NK-92 treated with Interleukin-12 subunit alpha and Interleukin-12 subunit beta, amount 100 ng/mL, for 24 hours (cell line): ENCODE measurements around the gene CMIP.

Experiments
- DNase-seq: peaks from one replicate; lab custom pipeline; 2025; lab: John Stamatoyannopoulos, UW

CMIP gene

GRCh38 chr16:81624760-81625543 is 180.3 kb downstream of the CMIP start:
- no peak for DNase-seq

GRCh38 chr16:81625544-81626153 is 181.0 kb downstream of the CMIP start:
- DNase-seq: no peak

- no peak for DNase-seq
These were observed 181.6 kb downstream of the CMIP start for GRCh38 chr16:81626181-81626674.

- DNase-seq: no peak
These were observed 182.4 kb downstream of the CMIP start for GRCh38 chr16:81627024-81627423.

GRCh38 chr16:81627729-81628244 is 183.2 kb downstream of the CMIP start:
- no peak for DNase-seq

GRCh38 chr16:81629034-81629802 is 184.6 kb downstream of the CMIP start:
- no peak for DNase-seq

GRCh38 chr16:81629896-81630634 is 185.5 kb downstream of the CMIP start:
- DNase-seq: no peak

- DNase-seq: no peak
These were observed 186.0 kb downstream of the CMIP start for GRCh38 chr16:81630635-81631031.

GRCh38 chr16:81632392-81633146 is 188.0 kb downstream of the CMIP start:
- no peak for DNase-seq

- no peak for DNase-seq
These were observed 188.6 kb downstream of the CMIP start for GRCh38 chr16:81633147-81633619.

- DNase-seq: no peak
These were observed 189.2 kb downstream of the CMIP start for GRCh38 chr16:81633680-81634379.

GRCh38 chr16:81634380-81635062 is 189.9 kb downstream of the CMIP start:
- no peak for DNase-seq

GRCh38 chr16:81635063-81635937 is 190.7 kb downstream of the CMIP start:
- DNase-seq: no peak

GRCh38 chr16:81636298-81636993 is 191.8 kb downstream of the CMIP start:
- no peak for DNase-seq

GRCh38 chr16:81637336-81638235 is 193.0 kb downstream of the CMIP start:
- no peak for DNase-seq

GRCh38 chr16:81638286-81638945 is 193.8 kb downstream of the CMIP start:
- no peak for DNase-seq
